ENCODE results near the gene SHLD2. TPM values are rescaled to one million over a fixed set of nuclear protein-coding genes. Genes with fewer than 3 reads are reported as not detected.
"Not testable (repeated sequence)": the region's sequence is repeated elsewhere in the genome, so short reads cannot be mapped to it uniquely, and the experiment has no call there.

SHLD2 gene
- total and polyA plus RNA-seq, 2 of the 13 experiments (the other 11 are each of a cell fraction or from before 2014, with no cell fraction given) = 25.7 to 53.7 TPM

GRCh38 chr10:87123351-87123750 is 28.3 kb downstream of the SHLD2 start:
- POLR2A ChIA-PET; H3K4me2 ChIP-seq (ENCODE audit: low read depth, low read length); BruUV-seq (replicated peaks); H2AFZ ChIP-seq (ENCODE audit: low read length); DNase-seq (ENCODE audit: low spot score); FAIRE-seq; in situ Hi-C loops (cut with HindIII; ENCODE audit: extremely low pct_ligation_motif_present, low pct_unique_long_range_greater_than_20kb); H3K9me3 ChIP-seq (ENCODE audit: low read length); intact Hi-C loops (cut with micrococcal nuclease; ENCODE audit: unreplicated experiment); H3K4me1 ChIP-seq (ENCODE audit: insufficient read depth, low read length); H3K27me3 ChIP-seq (ENCODE audit: control insufficient read depth in 1 of 2, insufficient read depth in 2 of 2, low read length in 2 of 2); H3K79me2 ChIP-seq (ENCODE audit: insufficient read depth, low read length); H3K4me3 ChIP-seq (replicated peaks in 1 of 3; ENCODE audit: insufficient read depth in 1 of 3, low read depth in 2 of 3, low read length in 3 of 3); H3K27ac ChIP-seq (ENCODE audit: extremely low read length, insufficient read depth, low read length); H3K36me3 ChIP-seq (replicated peaks in 1 of 2; ENCODE audit: control insufficient read depth in 1 of 2, insufficient read depth in 2 of 2, low read length in 2 of 2); H3K9ac ChIP-seq (ENCODE audit: insufficient read depth, low read depth, low read length); H4K20me1 ChIP-seq (ENCODE audit: insufficient read depth, low read length); CTCF ChIA-PET (ENCODE audit: low intra/inter-chr PET ratio, low total read pairs): not testable (repeated sequence)
- TF ChIP-seq ONECUT2 (CRISPR knock-in tag; IDR thresholded peaks at IDR 0.05) = 0 out of 2 replicates have a peak, but pooled peaks have one; percentile 33
- TF ChIP-seq FOXA3 (CRISPR knock-in tag; IDR thresholded peaks at IDR 0.05) = peak; percentile 44; the same call in 1 of the 2 replicates
- TF ChIP-seq TEF (CRISPR knock-in tag; IDR thresholded peaks at IDR 0.05) = 0 out of 2 replicates have a peak, but pooled peaks have one; percentile 58
- ATAC-seq = peak; percentile 47
- 78% methylated on average over 3 of the region's 4 CpGs for WGBS (ENCODE audit: low lambda C conversion rate)

GRCh38 chr10:87127048-87127447 is 32.0 kb downstream of the SHLD2 start:
- CTCF ChIA-PET (ENCODE audit: low intra/inter-chr PET ratio, low total read pairs); H4K20me1 ChIP-seq (ENCODE audit: insufficient read depth, low read length); H3K9ac ChIP-seq (ENCODE audit: insufficient read depth, low read depth, low read length); H3K36me3 ChIP-seq (replicated peaks in 1 of 2; ENCODE audit: control insufficient read depth in 1 of 2, insufficient read depth in 2 of 2, low read length in 2 of 2); H3K27ac ChIP-seq (ENCODE audit: extremely low read length, insufficient read depth, low read length); H3K27me3 ChIP-seq (ENCODE audit: control insufficient read depth in 1 of 2, insufficient read depth in 2 of 2, low read length in 2 of 2); FAIRE-seq; DNase-seq (ENCODE audit: low spot score); intact Hi-C loops (cut with micrococcal nuclease; ENCODE audit: unreplicated experiment); H3K4me3 ChIP-seq (replicated peaks in 1 of 3; ENCODE audit: insufficient read depth in 1 of 3, low read depth in 2 of 3, low read length in 3 of 3); H2AFZ ChIP-seq (ENCODE audit: low read length); H3K79me2 ChIP-seq (ENCODE audit: insufficient read depth, low read length); in situ Hi-C loops (cut with HindIII; ENCODE audit: extremely low pct_ligation_motif_present, low pct_unique_long_range_greater_than_20kb); H3K4me2 ChIP-seq (ENCODE audit: low read depth, low read length); BruUV-seq (replicated peaks); H3K4me1 ChIP-seq (ENCODE audit: insufficient read depth, low read length); POLR2A ChIA-PET; ATAC-seq; H3K9me3 ChIP-seq (ENCODE audit: low read length): not testable (repeated sequence)
- 100% methylated on average over 2 of the region's 2 CpGs for WGBS (ENCODE audit: low lambda C conversion rate)

- H3K79me2 ChIP-seq (ENCODE audit: insufficient read depth, low read length); H3K4me2 ChIP-seq (ENCODE audit: low read depth, low read length); H3K4me3 ChIP-seq (replicated peaks in 1 of 3; ENCODE audit: insufficient read depth in 1 of 3, low read depth in 2 of 3, low read length in 3 of 3); H3K36me3 ChIP-seq (replicated peaks in 1 of 2; ENCODE audit: control insufficient read depth in 1 of 2, insufficient read depth in 2 of 2, low read length in 2 of 2); H3K27ac ChIP-seq (ENCODE audit: extremely low read length, insufficient read depth, low read length); H3K4me1 ChIP-seq (ENCODE audit: insufficient read depth, low read length); H3K27me3 ChIP-seq (ENCODE audit: control insufficient read depth in 1 of 2, insufficient read depth in 2 of 2, low read length in 2 of 2); H3K9me3 ChIP-seq (ENCODE audit: low read length); in situ Hi-C loops (cut with HindIII; ENCODE audit: extremely low pct_ligation_motif_present, low pct_unique_long_range_greater_than_20kb); DNase-seq (ENCODE audit: low spot score); ATAC-seq; intact Hi-C loops (cut with micrococcal nuclease; ENCODE audit: unreplicated experiment); CTCF ChIA-PET (ENCODE audit: low intra/inter-chr PET ratio, low total read pairs); H2AFZ ChIP-seq (ENCODE audit: low read length); POLR2A ChIA-PET; H4K20me1 ChIP-seq (ENCODE audit: insufficient read depth, low read length); BruUV-seq (replicated peaks); H3K9ac ChIP-seq (ENCODE audit: insufficient read depth, low read depth, low read length): not testable (repeated sequence)
- peak; percentile 26 for FAIRE-seq
- WGBS (ENCODE audit: low lambda C conversion rate) = 95% methylated on average over 3 of the region's 3 CpGs
Measured at GRCh38 chr10:87127607-87128156, 32.7 kb downstream of the SHLD2 start.

GRCh38 chr10:87132176-87132575 is 37.2 kb downstream of the SHLD2 start:
- FAIRE-seq; H3K4me2 ChIP-seq (ENCODE audit: low read depth, low read length); DNase-seq (ENCODE audit: low spot score); in situ Hi-C loops (cut with HindIII; ENCODE audit: extremely low pct_ligation_motif_present, low pct_unique_long_range_greater_than_20kb); ATAC-seq; H3K9me3 ChIP-seq (ENCODE audit: low read length); H3K27ac ChIP-seq (ENCODE audit: extremely low read length, insufficient read depth, low read length); H3K4me3 ChIP-seq (replicated peaks in 1 of 3; ENCODE audit: insufficient read depth in 1 of 3, low read depth in 2 of 3, low read length in 3 of 3); intact Hi-C loops (cut with micrococcal nuclease; ENCODE audit: unreplicated experiment); BruUV-seq (replicated peaks); H3K36me3 ChIP-seq (replicated peaks in 1 of 2; ENCODE audit: control insufficient read depth in 1 of 2, insufficient read depth in 2 of 2, low read length in 2 of 2); H3K27me3 ChIP-seq (ENCODE audit: control insufficient read depth in 1 of 2, insufficient read depth in 2 of 2, low read length in 2 of 2); H3K79me2 ChIP-seq (ENCODE audit: insufficient read depth, low read length); H3K4me1 ChIP-seq (ENCODE audit: insufficient read depth, low read length); H4K20me1 ChIP-seq (ENCODE audit: insufficient read depth, low read length); H2AFZ ChIP-seq (ENCODE audit: low read length); POLR2A ChIA-PET; CTCF ChIA-PET (ENCODE audit: low intra/inter-chr PET ratio, low total read pairs); H3K9ac ChIP-seq (ENCODE audit: insufficient read depth, low read depth, low read length): not testable (repeated sequence)
